Activated T-cell treated with anti-CD3 and anti-CD28 coated beads, Interleukin-2, amount 50 U/mL, for 72 hours (primary cell): ENCODE results near the gene TMA7. TPM values are rescaled to one million over a fixed set of nuclear protein-coding genes. Genes with fewer than 3 reads are reported as not detected.
A peak's percentile ranks its signal among the peaks of the same experiment; 100 is the strongest.
"Not testable (repeated sequence)": the region's sequence is repeated elsewhere in the genome, so short reads cannot be mapped to it uniquely, and the experiment has no call there.

Source experiments
- ATAC-seq, 2 donors: fragments of 150-1000 bp; cut with Tn5 transposase; replicated peaks in 1 of 2; 2 replicates each; pipeline ENCODE4 v1.10.0; 2021; ENCODE audit warnings: moderate library complexity in 2 of 2, mild to moderate bottlenecking in 1 of 2
- DNase-seq, 2 donors: peaks; one replicate each; pipeline ENCODE4 v3.0.0; 2021 to 2022; ENCODE audit warnings: mixed read lengths in 1 of 2
- H3K27ac Mint-ChIP-seq: one replicate; pipeline ENCODE4 v1.8.0; 2022; ENCODE audit warnings: mild to moderate bottlenecking, moderate library complexity, mixed read lengths
- H3K27me3 Mint-ChIP-seq: one replicate; pipeline ENCODE4 v1.8.0; 2022; ENCODE audit warnings: low read depth, mixed read lengths
- H3K36me3 Mint-ChIP-seq, 2 donors: one replicate each; pipeline ENCODE4 v1.8.0; 2022; ENCODE audit warnings: mixed read lengths in 2 of 2, mild to moderate bottlenecking in 1 of 2; ENCODE audit not compliant: insufficient read depth in 2 of 2
- H3K4me1 Mint-ChIP-seq: one replicate; pipeline ENCODE4 v1.8.0; 2022; ENCODE audit warnings: low read depth, mixed read lengths
- H3K4me3 Mint-ChIP-seq, 2 donors: one replicate each; pipeline ENCODE4 v1.8.0; 2022; ENCODE audit warnings: mild to moderate bottlenecking in 2 of 2, mixed read lengths in 2 of 2, moderate library complexity in 2 of 2
- H3K9me3 Mint-ChIP-seq, 2 donors: one replicate each; pipeline ENCODE4 v1.8.0; 2022; ENCODE audit warnings: mixed read lengths in 2 of 2
- total RNA-seq, 2 donors: library from RNA; stranded (reverse); gene quantifications; one replicate each; pipeline ENCODE4 v1.2.3, GENCODE V29; 2022

The TMA7 gene
- total RNA-seq, 2 donors from 2014 or later = 263 to 285 TPM

- Mint-ChIP-seq H3K9me3 (no peaks in the 10 kb centered on the region), H3K4me1 (peaks cover 66% of the 10 kb centered on the region), H3K4me3 (peak overlapping the region in 1 of 2 donors; percentile 9), H3K27ac (peak overlapping the region; percentile 58), H3K27me3 (no peaks in the 10 kb centered on the region), H3K36me3 (peaks cover 0 to 2% of the 10 kb centered on the region in 2 donors)
- no peak for DNase-seq
- ATAC-seq = no peak
These were observed 34.6 kb downstream of the TMA7 start for GRCh38 chr3:48474619-48475018.

- peaks cover 66% of the 10 kb centered on the region for H3K4me1 Mint-ChIP-seq
- no peaks in the 10 kb centered on the region for H3K27me3 Mint-ChIP-seq
- DNase-seq (no peak), ATAC-seq (no peak)
- no peaks in the 10 kb centered on the region for H3K9me3 Mint-ChIP-seq
- H3K27ac Mint-ChIP-seq = peak overlapping the region; percentile 58
- H3K36me3 Mint-ChIP-seq = peaks cover 0 to 2% of the 10 kb centered on the region in 2 donors
- no peak overlapping the region for H3K4me3 Mint-ChIP-seq
These were observed 35.1 kb downstream of the TMA7 start for GRCh38 chr3:48475188-48475587.

- ATAC-seq = no peak
- no peak overlapping the region for H3K4me3 Mint-ChIP-seq
These were observed 36.5 kb downstream of the TMA7 start for GRCh38 chr3:48476426-48477053.

GRCh38 chr3:48477959-48478520 is 38.0 kb downstream of the TMA7 start:
- DNase-seq (peak in 1 of 2 donors; percentile 5), ATAC-seq (no peak)
- Mint-ChIP-seq H3K4me3 (peak overlapping the region; percentile 64 to 74), H3K36me3 (no peaks in the 10 kb centered on the region), H3K9me3 (no peaks in the 10 kb centered on the region), H3K27me3 (no peaks in the 10 kb centered on the region), H3K4me1 (peaks cover 52% of the 10 kb centered on the region), H3K27ac (peak overlapping the region; percentile 48)

More at GRCh38 chr3:48476426-48477053, 36.5 kb downstream of the TMA7 start:
- peaks cover 58% of the 10 kb centered on the region for H3K4me1 Mint-ChIP-seq
- H3K9me3 Mint-ChIP-seq = no peaks in the 10 kb centered on the region
- H3K36me3 Mint-ChIP-seq = no peaks in the 10 kb centered on the region
- no peak for DNase-seq
- no peaks in the 10 kb centered on the region for H3K27me3 Mint-ChIP-seq
- peak overlapping the region; percentile 70 for H3K27ac Mint-ChIP-seq

- Mint-ChIP-seq H3K4me3 (peak overlapping the region; percentile 64 to 74), H3K4me1 (peaks cover 44% of the 10 kb centered on the region), H3K27ac (peak overlapping the region; percentile 48), H3K27me3 (no peaks in the 10 kb centered on the region), H3K9me3 (no peaks in the 10 kb centered on the region), H3K36me3 (no peaks in the 10 kb centered on the region)
- DNase-seq (peak; percentile 53 to 61), ATAC-seq (peak; percentile 74 to 81)
These were observed 38.8 kb downstream of the TMA7 start for GRCh38 chr3:48478626-48479555.

- H3K4me3 Mint-ChIP-seq, ATAC-seq, H3K27ac Mint-ChIP-seq, H3K36me3 Mint-ChIP-seq, H3K27me3 Mint-ChIP-seq, H3K9me3 Mint-ChIP-seq, DNase-seq: not testable (repeated sequence)
- peaks cover 39% of the 10 kb centered on the region for H3K4me1 Mint-ChIP-seq
These were observed 40.8 kb downstream of the TMA7 start for GRCh38 chr3:48480891-48481290.

GRCh38 chr3:48482822-48483221 is 42.8 kb downstream of the TMA7 start:
- not testable (repeated sequence) for H3K27me3 Mint-ChIP-seq, H3K9me3 Mint-ChIP-seq, DNase-seq, H3K27ac Mint-ChIP-seq, ATAC-seq, H3K4me3 Mint-ChIP-seq, H3K36me3 Mint-ChIP-seq
- peaks cover 29% of the 10 kb centered on the region for H3K4me1 Mint-ChIP-seq

GRCh38 chr3:48486952-48487351 is 46.9 kb downstream of the TMA7 start:
- no peaks in the 10 kb centered on the region for H3K27me3 Mint-ChIP-seq
- no peaks in the 10 kb centered on the region for H3K4me1 Mint-ChIP-seq
- H3K36me3 Mint-ChIP-seq = no peaks in the 10 kb centered on the region
- DNase-seq = no peak
- no peak overlapping the region for H3K4me3 Mint-ChIP-seq
- H3K27ac Mint-ChIP-seq = no peak overlapping the region
- ATAC-seq = no peak
- H3K9me3 Mint-ChIP-seq = no peaks in the 10 kb centered on the region

GRCh38 chr3:48492461-48493202 is 52.6 kb downstream of the TMA7 start:
- ATAC-seq (no peak), DNase-seq (no peak)
- no peak overlapping the region for H3K4me3 Mint-ChIP-seq
- H3K4me1 Mint-ChIP-seq = no peaks in the 10 kb centered on the region
- H3K9me3 Mint-ChIP-seq = no peaks in the 10 kb centered on the region
- no peaks in the 10 kb centered on the region for H3K27me3 Mint-ChIP-seq
- H3K27ac Mint-ChIP-seq = no peak overlapping the region
- peaks cover 0 to 1% of the 10 kb centered on the region in 2 donors for H3K36me3 Mint-ChIP-seq

GRCh38 chr3:48493203-48493501 is 53.1 kb downstream of the TMA7 start:
- ATAC-seq (no peak), DNase-seq (no peak)
- H3K9me3 Mint-ChIP-seq = no peaks in the 10 kb centered on the region
- no peak overlapping the region for H3K4me3 Mint-ChIP-seq
- H3K27ac Mint-ChIP-seq = no peak overlapping the region
- no peaks in the 10 kb centered on the region for H3K4me1 Mint-ChIP-seq
- peaks cover 2 to 5% of the 10 kb centered on the region in 2 donors for H3K36me3 Mint-ChIP-seq
- H3K27me3 Mint-ChIP-seq = no peaks in the 10 kb centered on the region
